GM19324 (cell line): ENCODE measurements around the gene CTSV.
"Not testable (repeated sequence)": the region's sequence is repeated elsewhere in the genome, so short reads cannot be mapped to it uniquely, and the experiment has no call there.

Experiments used
- ATAC-seq: cut with Tn5 transposase; IDR thresholded peaks from one replicate; pipeline ENCODE4 v1.9.1; 2021; ENCODE audit warnings: mild to moderate bottlenecking, moderate library complexity; ENCODE audit not compliant: unreplicated experiment, low FRiP score

Gene CTSV

GRCh38 chr9:97045300-97045699 lies 6.4 kb upstream of the CTSV start:
- ATAC-seq = no peak

DNA sequence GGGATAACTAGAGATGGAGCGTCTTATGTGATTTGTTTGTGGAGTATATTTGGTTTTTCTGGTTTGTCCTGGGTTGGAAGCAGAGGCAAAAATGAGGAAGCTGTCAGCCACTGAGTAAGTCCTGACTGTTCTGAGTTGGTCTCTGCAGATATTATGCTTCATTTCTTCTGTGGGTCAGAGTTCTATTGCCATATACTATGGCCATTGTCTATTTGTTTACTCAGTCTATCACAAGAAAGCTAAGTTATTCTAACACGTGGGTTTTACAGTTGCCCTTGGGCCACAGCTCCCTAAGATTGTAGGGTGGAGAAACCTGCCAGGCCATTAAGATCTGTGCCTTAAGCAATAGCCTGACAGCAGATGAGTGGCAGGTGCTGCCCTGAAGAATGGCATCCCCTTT lies 3.0 kb upstream of the CTSV start:
- ATAC-seq = no peak

- ATAC-seq = no peak
These were observed 545 bp upstream of the CTSV start for GRCh38 chr9:97039514-97039860.

- ATAC-seq = not testable (repeated sequence)
These were observed 15.4 kb downstream of the CTSV start for GRCh38 chr9:97023505-97023904.

DNA sequence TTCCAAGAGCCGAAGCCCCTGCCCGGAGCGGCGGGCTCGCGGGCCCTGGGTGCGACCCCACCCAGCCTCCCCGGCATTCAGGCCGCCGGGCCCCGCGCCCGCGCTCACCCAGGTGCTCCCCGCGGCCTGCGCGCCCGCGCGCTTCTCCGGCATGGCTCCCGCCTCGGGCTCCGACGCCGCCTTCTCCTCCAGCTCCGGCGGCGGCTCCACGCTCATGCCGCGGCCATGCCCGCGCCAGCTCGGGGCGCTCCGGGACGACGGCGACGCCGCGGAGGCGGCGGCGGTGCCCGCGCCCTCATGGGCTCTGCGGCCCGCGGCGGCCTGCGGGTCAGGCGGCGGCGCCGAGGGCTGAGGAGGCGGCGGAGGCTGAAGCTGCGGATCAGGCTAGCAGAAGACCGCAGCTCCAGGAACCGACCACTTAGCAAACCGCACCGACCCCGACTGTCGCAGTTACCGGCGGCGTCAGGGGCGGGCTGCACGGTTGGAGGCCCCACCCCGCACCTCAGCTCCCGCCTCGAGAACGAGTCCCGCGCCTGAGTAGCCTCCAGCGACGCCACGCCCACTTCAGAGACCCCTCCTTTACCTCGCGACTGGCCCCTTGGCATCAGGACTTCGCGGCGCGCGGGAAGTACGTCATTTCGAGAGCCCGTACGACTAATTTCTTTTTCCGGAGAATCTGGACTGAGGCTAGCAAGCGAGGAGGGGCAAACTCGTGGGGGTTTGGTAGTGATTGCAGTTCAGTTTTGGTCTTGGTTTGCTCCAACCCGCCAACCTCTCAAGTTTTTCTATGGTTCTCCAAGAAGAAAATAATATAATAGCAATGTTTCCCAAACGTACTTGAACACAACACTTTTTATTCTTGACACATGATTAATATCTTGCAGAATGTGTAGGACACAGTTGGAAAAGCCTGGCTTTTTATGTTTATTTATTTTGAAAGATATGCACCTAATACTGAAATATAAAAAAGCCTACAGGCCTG lies 25.5 kb downstream of the CTSV start:
- ATAC-seq = peak; percentile 93

DNA sequence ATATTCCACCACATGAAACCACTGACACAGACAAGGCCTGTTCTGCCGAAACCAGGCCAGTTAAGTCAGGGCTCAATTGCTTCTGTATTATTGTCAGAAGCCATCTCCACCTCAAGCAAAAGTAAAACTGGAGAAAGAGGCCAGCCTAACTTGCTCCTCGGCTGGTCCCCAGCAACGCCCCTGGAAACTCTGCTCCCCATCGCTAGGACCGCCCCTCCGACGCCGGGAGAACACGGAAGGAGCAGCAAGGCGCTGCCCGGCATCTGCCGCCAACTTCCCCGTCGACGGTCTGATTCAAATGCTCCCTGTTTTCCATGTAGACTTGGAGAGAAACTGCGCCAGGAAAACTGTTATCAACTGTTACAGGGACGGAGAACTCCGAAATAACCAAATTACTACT lies 26.3 kb downstream of the CTSV start:
- ATAC-seq = peak; percentile 61

DNA sequence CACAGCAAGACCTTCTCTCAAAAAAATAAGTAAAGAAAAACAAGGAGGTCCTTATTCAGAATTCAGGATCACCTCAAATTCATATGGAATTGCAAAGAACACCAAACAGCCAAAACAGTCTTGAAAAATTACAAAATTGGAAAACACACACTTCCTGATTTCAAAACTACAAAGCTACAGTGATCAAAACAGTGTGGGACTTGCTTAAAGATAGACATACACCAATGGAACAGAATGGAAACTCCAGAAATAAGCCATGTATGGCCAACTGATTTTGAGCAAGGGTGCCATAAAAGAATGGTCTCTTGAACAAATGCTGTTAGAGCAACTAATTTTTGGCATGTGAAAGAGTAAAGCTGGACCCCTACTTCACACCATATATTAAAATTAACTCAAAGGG lies 36.7 kb downstream of the CTSV start:
- ATAC-seq = not testable (repeated sequence)

- ATAC-seq = not testable (repeated sequence)
These were observed 37.6 kb downstream of the CTSV start for GRCh38 chr9:97001338-97001737.

DNA sequence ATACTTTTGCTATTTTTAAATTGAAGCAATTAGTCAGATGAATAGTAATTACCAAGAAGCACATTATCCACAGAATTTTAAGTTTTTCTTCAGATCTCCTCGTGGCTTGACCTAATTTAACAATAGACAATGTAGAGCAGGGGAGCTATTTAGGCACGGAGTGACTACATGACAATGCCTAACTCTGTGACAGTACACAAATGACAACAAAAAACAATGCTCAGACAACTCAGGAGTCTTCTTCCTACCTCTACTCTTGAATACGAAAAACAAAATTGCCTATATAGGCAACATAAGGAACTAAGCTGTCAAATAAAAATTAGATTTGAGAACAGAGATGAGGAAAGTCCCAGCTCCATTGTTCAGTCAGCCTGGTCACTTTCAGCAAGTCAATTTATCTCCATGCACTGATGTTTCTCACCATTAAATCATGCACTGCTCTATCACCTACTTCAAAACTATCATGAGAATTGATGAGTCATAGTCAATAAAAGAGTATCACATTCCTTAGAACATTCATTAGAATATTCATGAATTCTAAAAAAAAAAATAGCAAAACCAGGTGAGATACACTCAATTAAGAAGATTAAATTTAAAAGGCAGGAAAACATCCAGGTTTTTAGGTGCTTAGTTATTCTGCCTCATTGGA lies 38.7 kb downstream of the CTSV start:
- not testable (repeated sequence) for ATAC-seq

DNA sequence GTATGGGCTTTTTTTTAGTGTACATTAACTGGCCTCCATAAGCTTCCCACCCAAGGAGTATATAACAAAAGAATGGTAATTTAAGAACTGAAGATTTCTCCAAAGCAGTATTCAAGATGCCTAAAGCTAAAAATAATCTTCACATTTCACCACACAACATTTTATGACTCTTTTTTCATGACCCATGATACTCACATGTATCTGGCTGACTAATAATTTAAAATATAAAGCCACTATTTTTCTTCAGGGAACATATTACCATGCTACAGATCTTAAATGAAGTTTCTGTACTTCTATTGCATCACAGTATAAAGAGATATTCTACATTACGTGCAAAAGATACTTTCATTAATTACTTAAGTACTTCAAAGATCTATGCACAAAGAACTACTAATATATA lies 39.2 kb downstream of the CTSV start:
- ATAC-seq = not testable (repeated sequence)

DNA sequence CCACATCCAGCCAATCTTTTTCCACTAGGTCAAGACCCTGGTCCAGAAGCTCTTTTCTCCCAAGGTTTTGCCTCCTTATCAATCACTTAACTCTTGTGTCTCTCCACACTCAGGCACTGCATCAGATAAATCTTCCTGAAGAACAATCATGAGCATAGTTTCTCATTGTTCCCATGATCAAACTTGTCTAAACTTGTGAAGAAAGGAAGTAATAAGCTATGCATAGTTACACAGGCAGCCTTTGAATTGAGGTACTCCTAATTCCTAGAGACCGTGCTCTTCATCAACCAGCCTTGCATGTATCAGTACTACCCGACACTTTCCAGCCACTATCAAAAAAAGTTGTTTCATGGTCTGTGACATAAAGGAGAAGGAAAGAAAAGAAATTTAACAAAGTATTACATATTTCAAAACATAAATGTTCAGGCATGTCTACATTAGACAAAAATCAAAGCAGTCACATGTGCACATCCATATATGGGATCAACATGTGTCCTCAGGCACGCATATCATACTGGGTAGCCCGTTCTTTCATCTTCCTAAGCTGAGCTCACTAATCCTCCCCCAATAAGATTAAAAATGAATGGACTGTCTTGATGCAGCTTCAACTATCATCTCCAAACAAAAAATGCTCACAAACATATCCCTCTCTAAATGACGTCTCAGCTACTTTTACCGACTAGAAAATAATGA lies 41.8 kb downstream of the CTSV start:
- not testable (repeated sequence) for ATAC-seq

- not testable (repeated sequence) for ATAC-seq
These were observed 44.4 kb downstream of the CTSV start for GRCh38 chr9:96994531-96995016.

DNA sequence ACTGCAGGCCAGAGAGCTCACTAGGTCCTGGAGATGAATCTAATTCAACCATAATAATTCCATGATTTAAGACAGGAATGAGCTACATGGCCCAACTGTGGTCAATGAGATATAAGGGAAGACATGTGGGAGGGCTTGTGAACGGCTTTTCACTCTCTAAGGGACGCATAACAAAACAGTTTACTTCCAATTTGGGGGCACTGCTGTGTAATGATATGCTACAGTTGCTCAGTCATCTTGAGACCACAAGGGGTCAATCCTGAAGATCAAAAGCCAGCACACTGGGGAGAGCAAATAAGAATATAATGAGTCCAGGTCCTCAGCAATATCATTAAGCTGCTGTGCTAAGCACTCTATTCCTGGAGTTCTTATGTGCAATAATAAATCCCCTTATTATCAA lies 46.6 kb downstream of the CTSV start:
- ATAC-seq = not testable (repeated sequence)

DNA sequence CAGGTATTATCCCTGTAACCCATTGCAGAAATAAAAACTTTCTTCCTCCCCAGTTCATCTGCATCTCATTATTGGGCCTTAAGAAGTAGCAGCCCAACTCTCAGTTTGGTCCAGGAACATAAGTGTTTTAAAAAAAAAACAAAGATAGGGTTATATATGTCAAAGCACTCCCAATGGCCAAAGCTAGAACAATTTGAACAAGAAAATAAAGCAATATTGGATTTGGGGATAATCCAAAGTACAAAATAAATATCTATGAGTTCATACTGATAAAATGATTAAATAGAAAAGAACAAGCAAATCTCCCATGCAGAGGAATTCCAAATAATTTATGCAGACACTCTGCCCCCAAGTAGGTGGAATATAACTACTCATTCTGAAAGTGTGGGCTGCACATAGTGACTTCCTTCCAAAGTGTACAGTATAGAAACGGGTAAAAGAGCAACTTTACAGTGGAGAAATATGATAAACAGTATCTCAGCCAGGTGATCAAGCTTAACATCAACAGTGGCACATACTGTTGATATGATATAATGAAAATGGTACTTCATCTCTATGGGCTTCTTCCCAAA lies 49.1 kb downstream of the CTSV start:
- ATAC-seq = not testable (repeated sequence)

DNA sequence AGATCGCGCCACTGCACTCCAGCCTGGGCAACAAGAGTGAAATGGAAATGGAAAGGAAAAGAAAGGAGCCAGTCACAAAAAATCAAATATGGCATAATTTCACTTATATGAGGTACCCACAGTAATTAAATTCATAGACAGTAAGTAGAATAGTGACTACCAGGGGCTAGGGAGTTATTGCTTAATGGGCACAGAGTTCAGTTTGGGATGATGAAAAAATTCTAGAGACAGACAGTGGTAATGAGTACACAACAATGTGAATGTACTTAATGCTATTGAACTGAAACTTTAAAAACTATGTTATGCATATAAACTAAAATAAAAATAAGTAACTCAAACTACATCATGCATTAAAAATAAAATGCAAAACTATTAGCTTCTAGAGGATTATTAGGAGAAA lies 54.1 kb downstream of the CTSV start:
- not testable (repeated sequence) for ATAC-seq

- not testable (repeated sequence) for ATAC-seq
These were observed 54.8 kb downstream of the CTSV start for GRCh38 chr9:96984139-96984538.

- not testable (repeated sequence) for ATAC-seq
These were observed 55.3 kb downstream of the CTSV start for GRCh38 chr9:96983496-96984122.
